Endothelial cell (in vitro differentiated cells): ENCODE data around the gene NPFFR1. TPM values are rescaled to one million over a fixed set of nuclear protein-coding genes. Genes with fewer than 3 reads are reported as not detected.

Experiments used
- DNase-seq: peaks from one replicate; pipeline ENCODE4 v3.0.0; 2021; ENCODE audit warnings: low spot score
- H3K27ac Mint-ChIP-seq: one replicate; pipeline ENCODE4 v1.8.0; 2021; ENCODE audit warnings: mixed read lengths, inconsistent platforms; ENCODE audit not compliant: unreplicated experiment
- H3K27me3 Mint-ChIP-seq: one replicate; pipeline ENCODE4 v1.8.0; 2021; ENCODE audit warnings: mild to moderate bottlenecking, moderate library complexity, mixed read lengths, inconsistent platforms; ENCODE audit not compliant: unreplicated experiment
- H3K36me3 Mint-ChIP-seq: one replicate; pipeline ENCODE4 v1.8.0; 2021; ENCODE audit warnings: mild to moderate bottlenecking, low read depth, mixed read lengths, inconsistent platforms; ENCODE audit not compliant: unreplicated experiment
- H3K4me1 Mint-ChIP-seq: one replicate; pipeline ENCODE4 v1.8.0; 2021; ENCODE audit warnings: mild to moderate bottlenecking, mixed read lengths, inconsistent platforms; ENCODE audit not compliant: unreplicated experiment
- H3K4me3 Mint-ChIP-seq: one replicate; pipeline ENCODE4 v1.8.0; 2021; ENCODE audit warnings: mild to moderate bottlenecking, mixed read lengths, inconsistent platforms; ENCODE audit not compliant: unreplicated experiment
- H3K9me3 Mint-ChIP-seq: one replicate; pipeline ENCODE4 v1.8.0; 2021; ENCODE audit warnings: mixed read lengths, inconsistent platforms; ENCODE audit not compliant: unreplicated experiment
- CTCF ChIP-seq: fragments of 200-600 bp; sonication (generic); IDR thresholded peaks from one replicate; pipeline ENCODE4 v1.5.0; 2021; ENCODE audit warnings: antibody characterized with exemption; ENCODE audit not compliant: unreplicated experiment
- total RNA-seq: library from RNA; stranded (reverse); fragmentation: NEBNext Ultra II Directional; extraction: Animal tissue kit (Norgen Biotek cat#: 25700); gene quantifications from one replicate; pipeline ENCODE4 v1.2.1, GENCODE V29; 2021; ENCODE audit not compliant: unreplicated experiment

The NPFFR1 gene
- total RNA-seq, 1 donor from 2014 or later = not detected

- peak; percentile 22 for DNase-seq
- peaks cover 3% of the 10 kb centered on the region for H3K27me3 Mint-ChIP-seq
- H3K4me1 Mint-ChIP-seq = no peaks in the 10 kb centered on the region
- H3K36me3 Mint-ChIP-seq = no peaks in the 10 kb centered on the region
- no peak overlapping the region for H3K27ac Mint-ChIP-seq
- H3K9me3 Mint-ChIP-seq = no peaks in the 10 kb centered on the region
- H3K4me3 Mint-ChIP-seq = no peak overlapping the region
- TF ChIP-seq CTCF = no peak
Observed at GRCh38 chr10:70315815-70316214, 32.0 kb upstream of the NPFFR1 start.

GRCh38 chr10:70315276-70315675 lies 31.5 kb upstream of the NPFFR1 start:
- Mint-ChIP-seq H3K4me3 (no peak overlapping the region), H3K27me3 (peaks cover 4% of the 10 kb centered on the region), H3K36me3 (no peaks in the 10 kb centered on the region), H3K4me1 (no peaks in the 10 kb centered on the region), H3K9me3 (no peaks in the 10 kb centered on the region), H3K27ac (no peak overlapping the region)
- TF ChIP-seq CTCF = no peak
- no peak for DNase-seq

GRCh38 chr10:70312972-70313371 lies 29.2 kb upstream of the NPFFR1 start:
- Mint-ChIP-seq H3K4me3 (no peak overlapping the region), H3K4me1 (no peaks in the 10 kb centered on the region), H3K9me3 (no peaks in the 10 kb centered on the region), H3K27me3 (peaks cover 4% of the 10 kb centered on the region), H3K36me3 (no peaks in the 10 kb centered on the region), H3K27ac (no peak overlapping the region)
- DNase-seq = no peak
- TF ChIP-seq CTCF = no peak

- no peaks in the 10 kb centered on the region for H3K9me3 Mint-ChIP-seq
- no peak overlapping the region for H3K4me3 Mint-ChIP-seq
- DNase-seq = no peak
- H3K36me3 Mint-ChIP-seq = no peaks in the 10 kb centered on the region
- peaks cover 3% of the 10 kb centered on the region for H3K4me1 Mint-ChIP-seq
- no peak overlapping the region for H3K27ac Mint-ChIP-seq
- TF ChIP-seq CTCF = no peak
- H3K27me3 Mint-ChIP-seq = peaks cover 4% of the 10 kb centered on the region
Observed at GRCh38 chr10:70312249-70312648, 28.4 kb upstream of the NPFFR1 start.

- TF ChIP-seq CTCF = no peak
Observed at GRCh38 chr10:70311698-70312097, 27.9 kb upstream of the NPFFR1 start.

More at GRCh38 chr10:70311698-70312097, 27.9 kb upstream of the NPFFR1 start:
- DNase-seq = no peak
- Mint-ChIP-seq H3K27me3 (peaks cover 4% of the 10 kb centered on the region), H3K27ac (no peak overlapping the region), H3K4me1 (peaks cover 3% of the 10 kb centered on the region), H3K36me3 (no peaks in the 10 kb centered on the region), H3K4me3 (no peak overlapping the region), H3K9me3 (no peaks in the 10 kb centered on the region)
